Mesenchymal stem cell (in vitro differentiated cells and primary cell): Measurements from ENCODE around the gene P2RX3.
A peak's percentile ranks its signal among the peaks of the same experiment; 100 is the strongest.

Source experiments
- DNase-seq: peaks from one replicate; pipeline ENCODE4 v3.0.0-alpha.2; 2013
- H2AFZ ChIP-seq: one replicate; pipeline ENCODE4 v1.6.1; 2013; ENCODE audit warnings: low read depth, mild to moderate bottlenecking, control low read depth, inconsistent platforms, low read length, moderate library complexity
- H2AK5ac ChIP-seq: 2 replicates; pipeline ENCODE4 v1.6.1; 2013; ENCODE audit warnings: low read length, moderate library complexity, mild to moderate bottlenecking, inconsistent platforms; ENCODE audit not compliant: severe bottlenecking
- H2BK120ac ChIP-seq: one replicate; pipeline ENCODE4 v1.6.1; 2013; ENCODE audit warnings: low read depth, mild to moderate bottlenecking, inconsistent platforms, low read length, moderate library complexity
- H2BK12ac ChIP-seq, 2 experiments: one replicate each; pipeline ENCODE4 v1.6.1; 2013; ENCODE audit warnings: inconsistent platforms in 2 of 2, low read length in 2 of 2, mild to moderate bottlenecking in 2 of 2, moderate library complexity in 2 of 2, control low read depth in 1 of 2
- H2BK15ac ChIP-seq: one replicate; pipeline ENCODE4 v1.6.1; 2013; ENCODE audit warnings: mild to moderate bottlenecking, low read depth, inconsistent platforms; ENCODE audit not compliant: poor library complexity, severe bottlenecking
- H2BK5ac ChIP-seq: 2 replicates; pipeline ENCODE4 v1.6.1; 2013; ENCODE audit warnings: low read depth, mild to moderate bottlenecking, low read length, control low read depth, inconsistent platforms; ENCODE audit not compliant: poor library complexity, severe bottlenecking
- H3K14ac ChIP-seq, 2 experiments: one replicate each; pipeline ENCODE4 v1.6.1; 2013; ENCODE audit warnings: inconsistent platforms in 2 of 2, low read length in 2 of 2, control low read depth in 1 of 2, mild to moderate bottlenecking in 1 of 2, moderate library complexity in 1 of 2
- H3K18ac ChIP-seq, 2 experiments: one replicate each; pipeline ENCODE4 v1.6.1; 2013; ENCODE audit warnings: inconsistent platforms in 2 of 2, low read length in 2 of 2, control low read depth in 1 of 2, low read depth in 1 of 2, mild to moderate bottlenecking in 1 of 2
- H3K23ac ChIP-seq, 2 experiments: one replicate each; pipeline ENCODE4 v1.6.1; 2013; ENCODE audit warnings: inconsistent platforms in 2 of 2, low read length in 2 of 2, mild to moderate bottlenecking in 2 of 2, moderate library complexity in 2 of 2, control low read depth in 1 of 2
- H3K27ac ChIP-seq: 2 replicates; pipeline ENCODE4 v1.5.1; 2013; ENCODE audit warnings: mild to moderate bottlenecking, moderate library complexity, low read length, control low read depth, inconsistent platforms; ENCODE audit not compliant: poor library complexity, severe bottlenecking
- H3K27me3 ChIP-seq, 2 experiments: 2 replicates each; pipeline versions ENCODE4 v1.6.1 to v1.7.0; 2013; ENCODE audit warnings: low read length in 2 of 2, mild to moderate bottlenecking in 2 of 2, moderate library complexity in 2 of 2, control low read depth in 1 of 2, inconsistent platforms in 1 of 2; ENCODE audit not compliant: control insufficient read depth in 1 of 2, insufficient read depth in 1 of 2
- H3K36me3 ChIP-seq, 2 experiments: 2 replicates each; pipeline versions ENCODE4 v1.6.1 to v1.7.0; 2013; ENCODE audit warnings: low read length in 2 of 2, control low read depth in 1 of 2, inconsistent platforms in 1 of 2, low read depth in 1 of 2, mild to moderate bottlenecking in 1 of 2; ENCODE audit not compliant: insufficient read depth in 2 of 2, control insufficient read depth in 1 of 2
- H3K4ac ChIP-seq, 2 experiments: one replicate each; pipeline ENCODE4 v1.6.1; 2013; ENCODE audit warnings: inconsistent platforms in 2 of 2, low read length in 2 of 2, mild to moderate bottlenecking in 2 of 2, moderate library complexity in 2 of 2, control low read depth in 1 of 2, low read depth in 1 of 2
- H3K4me1 ChIP-seq: 2 replicates; pipeline ENCODE4 v1.6.1; 2013; ENCODE audit warnings: low read depth, low read length, control low read depth; ENCODE audit not compliant: control insufficient read depth, insufficient read depth
- H3K4me2 ChIP-seq: 2 replicates; pipeline ENCODE4 v1.6.1; 2013; ENCODE audit warnings: low read length, mild to moderate bottlenecking, inconsistent platforms; ENCODE audit not compliant: poor library complexity, severe bottlenecking
- H3K4me3 ChIP-seq, 2 experiments: 2 replicates each; pipeline versions ENCODE4 v1.5.1 to v1.7.0; 2013; ENCODE audit warnings: low read length in 2 of 2, mild to moderate bottlenecking in 2 of 2, control low read depth in 1 of 2, low read depth in 1 of 2; ENCODE audit not compliant: insufficient read depth in 1 of 2
- H3K79me1 ChIP-seq: replicated peaks from 2 replicates; pipeline ENCODE4 v1.6.1; 2013; ENCODE audit warnings: mild to moderate bottlenecking, control low read depth, low read length, inconsistent platforms; ENCODE audit not compliant: poor library complexity, severe bottlenecking
- H3K9ac ChIP-seq: 2 replicates; pipeline ENCODE4 v1.7.0; 2013; ENCODE audit warnings: mild to moderate bottlenecking, low read length, moderate library complexity
- H3K9me3 ChIP-seq: 2 replicates; pipeline ENCODE4 v1.7.0; 2013; ENCODE audit warnings: mild to moderate bottlenecking, low read length; ENCODE audit not compliant: control insufficient read depth
- H4K8ac ChIP-seq: one replicate; pipeline ENCODE4 v1.6.1; 2013; ENCODE audit warnings: inconsistent platforms, mild to moderate bottlenecking, low read length, moderate library complexity
- H4K91ac ChIP-seq: one replicate; pipeline ENCODE4 v1.6.1; 2013; ENCODE audit warnings: mild to moderate bottlenecking, low read length, inconsistent platforms
- WGBS: methylation state at CpG from one replicate; pipeline ENCODE4 v1.1.7; 2013; ENCODE audit warnings: mixed read lengths; 5-methylcytosine and 5-hydroxymethylcytosine counted together

Gene P2RX3

DNA sequence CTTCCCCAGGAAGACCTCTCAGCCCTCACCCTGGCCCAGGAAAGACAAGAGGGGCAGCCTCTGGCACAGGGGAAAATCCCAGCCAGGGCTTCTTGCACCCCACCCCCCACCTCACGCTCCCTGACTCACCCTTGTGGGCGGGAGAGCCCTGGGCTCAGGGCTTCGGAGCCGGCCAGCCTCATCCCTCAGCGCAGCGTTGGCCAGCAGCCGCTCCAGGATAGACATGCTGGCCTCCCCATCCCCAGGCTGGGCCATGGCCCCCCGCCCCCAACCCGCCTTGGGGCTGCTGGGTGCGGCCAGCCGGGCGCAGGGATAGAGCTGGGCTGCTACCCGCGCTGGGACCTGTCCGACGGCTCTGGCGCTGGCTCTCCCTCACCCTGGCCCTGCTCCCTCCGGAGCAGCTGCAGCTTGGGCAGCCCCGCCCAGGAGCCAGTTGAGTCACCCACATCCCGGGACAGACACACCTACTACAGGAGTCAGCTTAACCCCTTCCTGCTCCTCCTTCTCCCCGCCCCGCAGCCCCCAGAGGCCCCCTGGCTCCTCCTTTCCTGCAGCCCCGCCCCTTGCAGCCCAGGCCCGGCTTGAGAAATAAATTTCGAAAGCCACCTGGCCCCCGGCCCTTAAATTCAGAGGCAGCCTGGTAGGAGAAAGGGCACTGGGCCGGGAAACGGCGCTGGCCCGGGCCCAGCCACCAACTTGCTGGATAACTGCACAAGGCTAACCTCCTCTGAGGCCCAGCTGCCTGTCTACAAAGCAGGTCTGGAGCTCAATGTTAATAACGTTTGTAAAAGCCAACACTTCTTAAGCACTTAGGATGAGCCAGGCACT lies 26.8 kb upstream of the P2RX3 start:
- peak overlapping the region; percentile 14 for H2AK5ac ChIP-seq
- H3K4ac ChIP-seq = peak overlapping the region in 1 of 2 experiments; percentile 20
- H4K91ac ChIP-seq = no peak overlapping the region
- WGBS = under 1% methylated on average over 31 of the region's 31 CpGs
- H3K18ac ChIP-seq = peak overlapping the region; percentile 50 to 82
- peak overlapping the region in 1 of 2 experiments; percentile 18 for H2BK12ac ChIP-seq
- peak overlapping the region; percentile 71 for H3K4me2 ChIP-seq
- H2BK120ac ChIP-seq = no peak overlapping the region
- H2AFZ ChIP-seq = no peak overlapping the region
- peak overlapping the region; percentile 79 for H3K27ac ChIP-seq
- H3K4me1 ChIP-seq = peaks cover 63% of the 10 kb centered on the region
- H3K4me3 ChIP-seq = peak overlapping the region; percentile 59 to 67
- DNase-seq = peak; percentile 97
- H3K36me3 ChIP-seq = peaks cover 69 to 86% of the 10 kb centered on the region in 2 experiments
- no peak overlapping the region for H4K8ac ChIP-seq
- no peaks in the 10 kb centered on the region for H3K27me3 ChIP-seq
- H3K79me1 ChIP-seq = peaks cover 55% of the 10 kb centered on the region
- H3K14ac ChIP-seq = no peak overlapping the region
- H2BK5ac ChIP-seq = peak overlapping the region; percentile 39
- H3K23ac ChIP-seq = no peak overlapping the region
- peak overlapping the region; percentile 41 for H2BK15ac ChIP-seq
- peak overlapping the region; percentile 85 for H3K9ac ChIP-seq
- no peaks in the 10 kb centered on the region for H3K9me3 ChIP-seq

DNA sequence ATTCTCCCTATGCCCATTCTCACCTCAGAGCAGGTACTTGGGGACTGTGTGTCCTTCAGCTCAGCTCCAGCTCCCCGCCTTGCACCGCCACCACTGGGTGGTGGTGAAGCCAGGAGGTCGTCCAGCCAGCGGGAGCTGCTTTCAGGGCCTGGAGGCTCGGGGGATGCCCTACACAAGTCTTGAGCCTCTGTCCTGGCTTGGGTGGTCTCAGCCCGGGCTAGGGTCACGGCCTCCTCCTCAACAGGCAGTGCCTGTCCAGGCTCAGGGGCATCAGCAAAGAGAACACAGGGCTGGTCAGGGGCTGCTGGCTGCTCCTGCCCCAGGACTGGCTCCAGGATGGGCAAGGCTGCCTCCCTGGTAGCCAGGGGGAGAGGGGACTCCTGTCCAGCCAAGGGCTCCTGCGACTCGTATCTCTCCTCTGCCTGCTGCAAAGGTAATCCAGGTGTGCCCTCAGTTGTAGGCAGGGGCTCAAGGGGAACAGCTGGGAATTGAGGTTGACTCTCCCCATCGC lies 25.6 kb upstream of the P2RX3 start:
- Histone ChIP-seq H3K4me1 (peaks cover 59% of the 10 kb centered on the region), H3K14ac (no peak overlapping the region), H3K9ac (peak overlapping the region; percentile 68), H3K36me3 (peaks cover 78 to 88% of the 10 kb centered on the region in 2 experiments), H2BK12ac (peak overlapping the region in 1 of 2 experiments; percentile 12), H3K79me1 (peaks cover 58% of the 10 kb centered on the region), H4K91ac (peak overlapping the region; percentile 2), H4K8ac (peak overlapping the region; percentile 55), H3K23ac (no peak overlapping the region), H2AFZ (no peak overlapping the region), H3K27ac (peak overlapping the region; percentile 77), H3K9me3 (no peaks in the 10 kb centered on the region), H3K27me3 (no peaks in the 10 kb centered on the region), H3K4me3 (no peak overlapping the region), H3K4me2 (no peak overlapping the region), H2BK120ac (no peak overlapping the region), H3K18ac (no peak overlapping the region), H2BK15ac (peak overlapping the region; percentile 91), H2AK5ac (peak overlapping the region; percentile 21), H3K4ac (no peak overlapping the region), H2BK5ac (no peak overlapping the region)
- 90% methylated on average over 10 of the region's 10 CpGs for WGBS
- no peak for DNase-seq

DNA sequence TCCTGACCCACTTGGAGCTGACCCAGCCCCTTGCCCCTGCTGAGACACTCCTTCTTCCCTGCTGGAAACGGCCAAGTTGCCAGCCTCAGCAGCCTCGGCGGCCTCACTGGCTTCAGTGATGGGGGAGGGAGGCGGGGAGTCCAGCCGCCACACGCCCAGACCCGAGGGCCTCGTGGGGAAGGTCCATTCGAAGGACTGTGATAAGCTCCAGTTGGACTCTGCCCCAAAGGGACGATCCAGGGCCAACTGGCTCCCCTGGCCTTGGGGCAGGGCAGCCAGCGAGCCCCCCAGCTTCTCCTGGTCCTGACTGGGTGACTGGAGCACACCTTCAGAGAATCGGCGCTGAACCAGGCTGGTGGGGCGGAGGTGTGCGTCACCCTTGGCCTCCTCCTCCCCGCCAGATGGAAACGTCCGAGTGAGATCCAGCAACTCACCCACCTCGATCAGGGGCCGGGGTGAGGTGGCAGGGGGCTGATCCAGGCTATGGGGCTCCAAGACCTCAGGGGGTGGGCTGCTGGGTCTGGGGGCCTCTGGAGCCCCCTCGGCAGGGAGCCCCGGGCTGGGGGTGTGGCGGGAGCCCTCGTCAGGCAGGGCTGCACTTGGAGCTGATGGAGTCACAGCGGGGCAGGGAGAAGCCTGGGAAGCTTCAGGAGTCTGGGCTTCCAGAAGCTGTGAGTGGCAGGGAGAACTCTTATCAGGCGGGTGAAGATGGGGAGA lies 24.9 kb upstream of the P2RX3 start:
- no peak for DNase-seq
- Histone ChIP-seq H3K23ac (no peak overlapping the region), H3K4me2 (no peak overlapping the region)

DNA sequence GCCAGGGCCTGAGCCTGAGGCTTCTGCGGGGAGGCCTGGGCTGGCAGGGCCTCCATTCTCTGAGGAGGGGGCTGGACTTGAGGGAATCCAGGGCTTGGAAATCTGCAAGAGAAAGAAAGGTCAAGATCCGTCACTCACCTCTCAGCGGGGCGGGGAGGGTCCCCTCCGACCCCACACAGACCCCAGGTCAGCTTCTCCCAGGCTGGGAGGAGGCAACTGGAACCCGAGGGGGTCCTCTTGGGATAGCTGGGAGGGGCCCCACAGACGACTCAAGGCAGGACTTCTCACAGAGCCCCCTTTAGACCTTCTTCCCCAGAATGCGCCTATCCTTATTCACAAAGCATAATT lies 24.4 kb upstream of the P2RX3 start:
- Histone ChIP-seq H3K27ac (no peak overlapping the region), H2AFZ (no peak overlapping the region), H3K18ac (no peak overlapping the region), H3K9me3 (no peaks in the 10 kb centered on the region), H3K27me3 (no peaks in the 10 kb centered on the region), H3K14ac (no peak overlapping the region), H3K79me1 (peaks cover 58% of the 10 kb centered on the region), H4K8ac (no peak overlapping the region), H3K23ac (no peak overlapping the region), H4K91ac (no peak overlapping the region), H2BK12ac (peak overlapping the region in 1 of 2 experiments; percentile 11), H3K36me3 (peaks cover 78 to 87% of the 10 kb centered on the region in 2 experiments), H2BK15ac (no peak overlapping the region), H3K9ac (no peak overlapping the region), H3K4me2 (no peak overlapping the region), H3K4me1 (peaks cover 56% of the 10 kb centered on the region), H2BK120ac (no peak overlapping the region), H3K4me3 (no peak overlapping the region), H2AK5ac (no peak overlapping the region), H3K4ac (no peak overlapping the region), H2BK5ac (no peak overlapping the region)
- DNase-seq = no peak
- 92% methylated on average over 8 of the region's 8 CpGs for WGBS

More for the DNA sequence above, 24.9 kb upstream of the P2RX3 start:
- Histone ChIP-seq H3K27me3 (no peaks in the 10 kb centered on the region), H2AK5ac (no peak overlapping the region), H3K4me3 (no peak overlapping the region), H2AFZ (no peak overlapping the region), H3K14ac (no peak overlapping the region), H3K4me1 (peaks cover 58% of the 10 kb centered on the region), H2BK12ac (peak overlapping the region in 1 of 2 experiments; percentile 12), H4K91ac (no peak overlapping the region), H2BK5ac (no peak overlapping the region), H3K18ac (no peak overlapping the region), H3K27ac (no peak overlapping the region), H3K4ac (no peak overlapping the region), H3K36me3 (peaks cover 78 to 88% of the 10 kb centered on the region in 2 experiments), H3K9me3 (no peaks in the 10 kb centered on the region), H4K8ac (no peak overlapping the region), H3K79me1 (peaks cover 60% of the 10 kb centered on the region), H2BK120ac (no peak overlapping the region), H2BK15ac (no peak overlapping the region), H3K9ac (no peak overlapping the region)
- 93% methylated on average over 26 of the region's 26 CpGs for WGBS
